DND-41 (cell line): ENCODE results near the gene APBB2.

Experiments used
- ATAC-seq: fragments of 200-7000 bp; cut with Tn5 transposase; 3 replicates; pipeline ENCODE4 v1.9.1; 2021; ENCODE audit warnings: low read depth; ENCODE audit not compliant: insufficient read depth
- DNase-seq: peaks from one replicate; pipeline ENCODE4 v3.0.0-alpha.2; 2020
- H2AFZ ChIP-seq: 2 replicates; pipeline ENCODE4 v1.6.0; 2012; ENCODE audit warnings: low read depth, low read length
- H3K27ac ChIP-seq: 2 replicates; pipeline ENCODE4 v1.5.1; 2012; ENCODE audit warnings: low read length, inconsistent platforms
- H3K27me3 ChIP-seq: fragments of 200-600 bp; sonication (generic); 2 replicates; pipeline ENCODE4 v1.6.0; 2012; ENCODE audit warnings: low read length, mild to moderate bottlenecking, inconsistent platforms; ENCODE audit not compliant: insufficient read depth, poor library complexity
- H3K36me3 ChIP-seq: 2 replicates; pipeline ENCODE4 v1.5.1; 2012; ENCODE audit warnings: low read length, inconsistent platforms; ENCODE audit not compliant: insufficient read depth
- H3K4me1 ChIP-seq: 2 replicates; pipeline ENCODE4 v1.5.1; 2012; ENCODE audit warnings: mild to moderate bottlenecking, low read length; ENCODE audit not compliant: insufficient read depth
- H3K4me2 ChIP-seq: 2 replicates; pipeline ENCODE4 v1.6.0; 2012; ENCODE audit warnings: mild to moderate bottlenecking, moderate library complexity, low read length, inconsistent platforms; ENCODE audit not compliant: insufficient read depth
- H3K4me3 ChIP-seq, 2 experiments: fragments of 200-600 bp in 1 of 2; shearing (Covaris generic) in 1 of 2; 2 replicates each; pipeline ENCODE4 v1.5.1; 2012 to 2016; ENCODE audit warnings: inconsistent platforms in 2 of 2, low read length in 2 of 2, mild to moderate bottlenecking in 2 of 2, low read depth in 1 of 2, moderate library complexity in 1 of 2
- H3K79me2 ChIP-seq: 2 replicates; pipeline ENCODE4 v1.6.0; 2012; ENCODE audit warnings: low read length, inconsistent platforms; ENCODE audit not compliant: insufficient read depth
- H3K9ac ChIP-seq: 2 replicates; pipeline ENCODE4 v1.6.0; 2012; ENCODE audit warnings: low read depth, mild to moderate bottlenecking, inconsistent platforms, low read length, moderate library complexity
- H3K9me3 ChIP-seq: 2 replicates; pipeline ENCODE4 v1.5.1; 2012; ENCODE audit warnings: low read length, moderate library complexity, mild to moderate bottlenecking, inconsistent platforms; ENCODE audit not compliant: insufficient read depth, severe bottlenecking
- H4K20me1 ChIP-seq: 2 replicates; pipeline ENCODE4 v1.6.0; 2012; ENCODE audit warnings: low read length; ENCODE audit not compliant: insufficient read depth
- EZH2 ChIP-seq: IDR thresholded peaks from 3 replicates; pipeline ENCODE4 v1.6.1; 2012; ENCODE audit warnings: borderline replicate concordance, low read depth, mild to moderate bottlenecking, moderate library complexity, low read length, inconsistent platforms; ENCODE audit not compliant: severe bottlenecking
- TF ChIP-seq, protein P1 (sequence below): IDR thresholded peaks from 2 replicates; pipeline ENCODE4 v1.5.1; 2012; ENCODE audit warnings: borderline replicate concordance, low read length, moderate library complexity, mild to moderate bottlenecking; ENCODE audit not compliant: poor library complexity, severe bottlenecking; ENCODE audit errors: extremely low read depth

The APBB2 gene

GRCh38 chr4:41204400-41204978 lies 9.9 kb downstream of the APBB2 start:
- H3K9me3 ChIP-seq: no peaks in the 10 kb centered on the region
- H4K20me1 ChIP-seq: no peaks in the 10 kb centered on the region
- no peak for TF ChIP-seq EZH2
- TF ChIP-seq, protein P1, sequence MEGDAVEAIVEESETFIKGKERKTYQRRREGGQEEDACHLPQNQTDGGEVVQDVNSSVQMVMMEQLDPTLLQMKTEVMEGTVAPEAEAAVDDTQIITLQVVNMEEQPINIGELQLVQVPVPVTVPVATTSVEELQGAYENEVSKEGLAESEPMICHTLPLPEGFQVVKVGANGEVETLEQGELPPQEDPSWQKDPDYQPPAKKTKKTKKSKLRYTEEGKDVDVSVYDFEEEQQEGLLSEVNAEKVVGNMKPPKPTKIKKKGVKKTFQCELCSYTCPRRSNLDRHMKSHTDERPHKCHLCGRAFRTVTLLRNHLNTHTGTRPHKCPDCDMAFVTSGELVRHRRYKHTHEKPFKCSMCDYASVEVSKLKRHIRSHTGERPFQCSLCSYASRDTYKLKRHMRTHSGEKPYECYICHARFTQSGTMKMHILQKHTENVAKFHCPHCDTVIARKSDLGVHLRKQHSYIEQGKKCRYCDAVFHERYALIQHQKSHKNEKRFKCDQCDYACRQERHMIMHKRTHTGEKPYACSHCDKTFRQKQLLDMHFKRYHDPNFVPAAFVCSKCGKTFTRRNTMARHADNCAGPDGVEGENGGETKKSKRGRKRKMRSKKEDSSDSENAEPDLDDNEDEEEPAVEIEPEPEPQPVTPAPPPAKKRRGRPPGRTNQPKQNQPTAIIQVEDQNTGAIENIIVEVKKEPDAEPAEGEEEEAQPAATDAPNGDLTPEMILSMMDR: no peak
- no peak overlapping the region for H3K4me2 ChIP-seq
- peaks cover 19% of the 10 kb centered on the region for H3K27me3 ChIP-seq
- no peaks in the 10 kb centered on the region for H3K36me3 ChIP-seq
- H3K9ac ChIP-seq: no peak overlapping the region
- no peak overlapping the region for H3K4me3 ChIP-seq
- H3K4me1 ChIP-seq: no peaks in the 10 kb centered on the region
- DNase-seq: no peak
- H3K27ac ChIP-seq: no peak overlapping the region
- ATAC-seq: no peak
- no peak overlapping the region for H2AFZ ChIP-seq
- H3K79me2 ChIP-seq: no peaks in the 10 kb centered on the region

GRCh38 chr4:41203841-41204240 lies 10.5 kb downstream of the APBB2 start:
- Histone ChIP-seq H4K20me1 (no peaks in the 10 kb centered on the region), H2AFZ (no peak overlapping the region)

DNA sequence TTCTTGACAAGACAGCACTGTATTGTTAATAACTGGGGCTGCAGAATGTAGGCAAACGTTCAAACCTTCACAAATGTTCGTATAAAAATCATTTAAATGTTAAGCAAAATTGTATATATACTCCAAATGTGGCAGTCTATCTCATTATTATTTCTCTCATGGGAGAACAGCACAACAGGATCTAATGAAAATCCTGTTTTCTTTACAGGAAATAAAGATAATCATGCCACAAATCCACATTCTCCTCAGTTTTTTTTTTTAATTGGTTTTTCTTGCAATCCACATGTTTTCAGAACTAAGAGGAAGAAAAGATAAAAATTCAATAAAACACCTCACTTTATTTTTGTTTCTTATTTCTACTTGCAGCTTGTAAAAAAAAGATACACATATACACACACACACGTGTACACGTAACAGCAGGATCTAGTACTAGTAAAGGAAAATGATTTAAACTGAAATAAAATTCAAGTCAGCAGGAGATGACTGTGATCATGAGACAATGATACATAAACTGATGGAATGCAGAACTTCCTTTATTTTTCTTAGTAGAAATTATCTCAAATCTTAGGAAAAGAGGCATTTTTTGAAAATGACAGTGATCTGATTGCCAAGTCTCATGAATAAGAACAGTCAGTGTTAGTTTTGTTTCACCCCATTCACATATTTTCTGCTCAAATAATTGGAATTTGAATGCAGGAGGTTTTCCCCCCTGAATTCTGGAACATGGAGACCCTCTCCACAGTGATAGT lies 11.3 kb downstream of the APBB2 start:
- Histone ChIP-seq H4K20me1 (no peaks in the 10 kb centered on the region), H3K36me3 (no peaks in the 10 kb centered on the region), H3K4me1 (no peaks in the 10 kb centered on the region), H3K9ac (no peak overlapping the region), H3K9me3 (no peaks in the 10 kb centered on the region), H2AFZ (no peak overlapping the region), H3K27ac (no peak overlapping the region), H3K27me3 (peaks cover 24% of the 10 kb centered on the region), H3K4me2 (no peak overlapping the region), H3K79me2 (no peaks in the 10 kb centered on the region), H3K4me3 (no peak overlapping the region)
- ATAC-seq (no peak), DNase-seq (no peak)
- no peak for TF ChIP-seq EZH2
- TF ChIP-seq, protein P1: no peak

More at GRCh38 chr4:41203841-41204240, 10.5 kb downstream of the APBB2 start:
- H3K27ac ChIP-seq: no peak overlapping the region
- peaks cover 19% of the 10 kb centered on the region for H3K27me3 ChIP-seq
- ATAC-seq (no peak), DNase-seq (no peak)
- H3K4me2 ChIP-seq: no peak overlapping the region
- H3K4me3 ChIP-seq: no peak overlapping the region
- no peaks in the 10 kb centered on the region for H3K36me3 ChIP-seq
- H3K9me3 ChIP-seq: no peaks in the 10 kb centered on the region
- no peak overlapping the region for H3K9ac ChIP-seq
- H3K79me2 ChIP-seq: no peaks in the 10 kb centered on the region
- H3K4me1 ChIP-seq: no peaks in the 10 kb centered on the region
- no peak for TF ChIP-seq EZH2
- TF ChIP-seq, protein P1: no peak

GRCh38 chr4:41202356-41202755 lies 12.0 kb downstream of the APBB2 start:
- TF ChIP-seq, protein P1: no peak
- TF ChIP-seq EZH2: no peak
- Histone ChIP-seq H3K4me3 (no peak overlapping the region), H3K4me1 (no peaks in the 10 kb centered on the region), H3K4me2 (no peak overlapping the region), H3K27ac (no peak overlapping the region), H3K36me3 (no peaks in the 10 kb centered on the region), H3K9me3 (no peaks in the 10 kb centered on the region), H3K27me3 (peaks cover 26% of the 10 kb centered on the region), H3K79me2 (no peaks in the 10 kb centered on the region), H4K20me1 (no peaks in the 10 kb centered on the region), H3K9ac (no peak overlapping the region), H2AFZ (no peak overlapping the region)
- DNase-seq (no peak), ATAC-seq (no peak)
